Cerebellar cortex (tissue), 1 donor: ENCODE measurements around the gene SPATC1L.
"Not testable (repeated sequence)": the region's sequence is repeated elsewhere in the genome, so short reads cannot be mapped to it uniquely, and the experiment has no call there.

Experiments
- DNase-seq: peaks from one replicate; pipeline ENCODE4 v3.0.0-alpha.2; 2015; ENCODE audit warnings: low spot score

The SPATC1L gene

GRCh38 chr21:46183337-46183909, 836 bp downstream of the SPATC1L start:
- DNase-seq: not testable (repeated sequence)

GRCh38 chr21:46182548-46183336, 1.5 kb downstream of the SPATC1L start:
- no peak for DNase-seq

GRCh38 chr21:46181953-46182547, 2.2 kb downstream of the SPATC1L start:
- no peak for DNase-seq

GRCh38 chr21:46181436-46181835, 2.8 kb downstream of the SPATC1L start:
- DNase-seq: no peak

DNA sequence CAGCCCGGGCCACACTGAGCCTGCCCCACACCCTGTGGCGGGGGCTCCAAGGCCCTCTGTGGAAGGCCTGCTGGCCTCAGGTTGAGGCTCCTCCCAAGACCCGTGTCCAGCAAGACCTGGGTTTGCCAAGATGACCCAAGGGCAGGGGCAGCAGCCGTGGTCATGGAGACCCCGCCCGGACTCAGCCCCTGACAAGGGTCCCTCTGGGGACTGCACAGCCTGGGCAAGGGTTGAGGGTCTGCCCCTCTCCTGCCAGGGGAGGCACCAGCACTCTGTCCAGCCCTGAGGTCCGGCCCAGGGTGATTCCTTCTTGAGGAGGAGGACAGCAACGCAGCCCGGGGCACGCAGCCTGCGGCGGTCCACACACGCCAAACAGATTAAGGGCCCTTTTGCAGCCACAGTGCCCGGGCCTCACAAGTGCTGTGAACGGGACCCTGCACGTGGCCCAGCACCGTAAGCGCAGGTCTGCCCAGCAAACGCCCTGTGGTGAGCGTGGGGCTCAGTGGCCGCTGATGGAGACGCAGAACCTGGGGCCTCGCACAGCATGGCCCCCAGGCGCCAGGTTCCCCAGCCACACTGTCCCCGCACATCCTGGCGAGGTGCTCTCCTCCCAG, 3.4 kb downstream of the SPATC1L start:
- DNase-seq: no peak

- no peak for DNase-seq
Measured at GRCh38 chr21:46180079-46180722, 4.1 kb downstream of the SPATC1L start.

DNA sequence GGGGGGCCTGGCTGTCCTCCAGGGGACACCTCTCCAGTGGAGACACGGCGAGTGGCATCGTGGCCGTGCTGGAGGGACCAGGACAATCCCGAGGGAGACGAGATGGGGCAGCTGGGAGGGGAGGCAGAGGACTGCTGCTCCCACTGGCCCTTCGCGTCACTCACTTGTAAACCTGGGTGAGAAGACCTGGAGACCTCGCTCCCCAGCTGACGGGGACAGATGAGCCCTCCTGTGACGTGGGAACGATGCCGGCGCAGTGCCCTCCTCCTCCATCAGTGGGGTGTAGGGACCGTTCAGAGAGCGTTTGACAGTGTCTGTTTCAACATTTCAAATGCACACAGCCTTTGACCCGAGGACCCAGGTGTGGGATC, 4.6 kb downstream of the SPATC1L start:
- DNase-seq: no peak

DNA sequence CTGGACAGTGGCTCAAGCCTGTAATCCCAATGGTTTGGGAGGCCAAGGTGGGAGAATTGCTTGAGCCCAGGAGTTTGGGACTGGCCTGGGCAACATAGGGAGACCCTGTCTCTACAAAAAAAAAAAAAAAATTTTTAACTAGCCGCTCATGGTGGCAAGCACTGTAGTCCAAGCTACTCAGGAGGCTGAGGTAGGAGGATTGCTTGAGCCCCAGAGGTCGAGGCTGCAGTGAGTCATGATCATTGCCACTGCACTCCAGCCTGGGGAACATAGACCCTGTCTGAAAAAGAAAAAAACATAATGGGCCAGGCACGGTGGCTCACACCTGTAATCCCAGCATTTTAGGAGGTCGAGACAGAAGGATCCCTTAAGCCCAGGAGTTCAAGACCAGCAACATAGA, 5.3 kb downstream of the SPATC1L start:
- DNase-seq: no peak

DNA sequence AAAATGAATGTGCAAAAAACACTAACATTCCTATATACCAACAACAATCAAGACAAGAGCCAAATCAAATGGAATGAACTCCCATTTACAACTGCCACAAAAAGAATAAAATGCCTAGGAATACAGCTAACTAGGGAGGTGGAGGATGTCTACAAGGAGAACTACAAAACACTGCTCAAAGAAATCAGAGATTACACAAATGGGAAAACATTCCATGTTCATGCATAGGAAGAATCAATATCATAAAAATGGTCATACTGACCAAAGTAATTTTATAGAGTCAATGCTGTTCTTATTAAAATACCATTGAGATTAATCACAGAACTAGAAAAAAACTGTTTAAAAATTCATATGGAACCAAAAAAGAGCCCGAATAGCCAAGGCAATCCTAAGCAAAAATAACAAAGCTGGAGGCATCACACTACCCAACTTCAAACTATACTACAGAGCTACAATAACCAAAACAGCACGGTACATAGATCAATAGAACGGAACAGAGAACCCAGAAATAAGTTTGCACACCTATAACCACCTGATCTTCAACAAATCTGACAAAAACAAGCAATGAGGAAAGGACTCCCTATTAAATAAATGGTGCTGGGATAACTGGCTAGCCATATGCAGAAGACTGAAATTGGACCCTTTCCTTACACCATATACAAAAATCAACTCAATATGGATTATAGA, 7.7 kb downstream of the SPATC1L start:
- not testable (repeated sequence) for DNase-seq

DNA sequence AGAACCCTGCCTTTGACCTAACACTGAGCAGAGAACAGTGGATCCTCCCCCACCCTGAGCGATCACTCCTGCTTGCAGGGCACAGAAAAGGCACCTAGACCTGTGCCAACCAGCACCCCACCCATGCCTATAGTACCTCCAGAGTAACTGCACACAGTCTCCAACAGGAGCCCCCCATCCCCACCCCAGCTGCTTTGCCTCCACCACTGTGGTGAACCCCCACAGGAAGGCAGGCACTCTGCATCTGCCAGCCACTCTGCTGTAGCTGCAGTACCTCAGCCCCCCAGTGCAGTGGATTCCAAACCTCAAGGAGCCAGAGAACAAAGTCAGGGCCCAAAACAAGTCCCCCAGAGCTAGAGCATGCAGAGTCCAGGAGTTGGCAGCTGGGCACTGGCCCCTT, 10.7 kb downstream of the SPATC1L start:
- no peak for DNase-seq

- no peak for DNase-seq
Measured at GRCh38 chr21:46172863-46173528, 11.3 kb downstream of the SPATC1L start.

- no peak for DNase-seq
Measured at GRCh38 chr21:46171996-46172862, 12.0 kb downstream of the SPATC1L start.

DNA sequence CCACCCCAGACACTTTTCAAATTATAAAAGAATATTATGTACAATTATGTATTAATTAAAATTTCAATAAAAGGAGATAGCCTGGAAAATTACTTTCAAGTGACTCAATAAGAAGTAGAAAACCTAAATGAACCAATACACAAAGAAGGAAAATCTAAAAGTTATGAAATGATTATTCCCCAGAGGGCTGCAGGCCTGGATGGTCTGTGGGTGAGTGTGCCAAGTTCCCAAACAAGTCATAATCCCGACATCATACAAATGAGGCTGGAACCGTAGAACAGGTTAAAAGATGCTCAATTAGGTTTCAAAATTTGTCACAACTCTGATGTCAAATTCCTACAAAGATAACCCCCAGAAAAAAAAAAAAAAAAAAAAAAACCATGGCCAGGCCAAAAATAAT, 12.7 kb downstream of the SPATC1L start:
- no peak for DNase-seq

DNA sequence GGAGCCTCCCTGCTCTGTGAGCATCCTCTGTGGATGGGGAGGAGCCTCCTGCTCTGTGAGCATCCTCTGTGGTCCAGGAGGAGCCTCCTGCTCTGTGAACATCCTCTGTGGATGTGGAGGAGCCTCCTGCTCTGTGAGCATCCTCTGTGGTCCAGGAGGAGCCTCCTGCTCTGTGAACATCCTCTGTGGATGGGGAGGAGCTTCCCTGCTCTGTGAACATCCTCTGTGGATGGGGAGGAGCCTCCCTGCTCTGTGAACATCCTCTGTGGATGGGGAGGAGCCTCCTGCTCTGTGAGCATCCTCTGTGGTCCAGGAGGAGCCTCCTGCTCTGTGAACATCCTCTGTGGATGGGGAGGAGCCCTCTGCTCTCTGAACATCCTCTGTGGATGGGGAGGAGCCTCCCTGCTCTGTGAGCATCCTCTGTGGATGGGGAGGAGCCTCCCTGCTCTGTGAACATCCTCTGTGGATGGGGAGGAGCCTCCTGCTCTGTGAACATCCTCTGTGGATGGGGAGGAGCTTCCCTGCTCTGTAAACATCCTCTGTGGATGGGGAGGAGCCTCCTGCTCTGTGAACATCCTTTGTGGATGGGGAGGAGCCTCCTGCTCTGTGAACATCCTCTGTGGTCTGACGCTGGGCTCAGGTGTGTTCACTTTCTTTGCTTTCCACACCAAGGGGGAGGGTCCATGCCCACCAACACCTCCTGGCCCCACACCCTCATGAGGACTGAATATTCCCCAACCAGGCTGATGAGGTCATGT, 13.6 kb downstream of the SPATC1L start:
- DNase-seq: not testable (repeated sequence)

DNA sequence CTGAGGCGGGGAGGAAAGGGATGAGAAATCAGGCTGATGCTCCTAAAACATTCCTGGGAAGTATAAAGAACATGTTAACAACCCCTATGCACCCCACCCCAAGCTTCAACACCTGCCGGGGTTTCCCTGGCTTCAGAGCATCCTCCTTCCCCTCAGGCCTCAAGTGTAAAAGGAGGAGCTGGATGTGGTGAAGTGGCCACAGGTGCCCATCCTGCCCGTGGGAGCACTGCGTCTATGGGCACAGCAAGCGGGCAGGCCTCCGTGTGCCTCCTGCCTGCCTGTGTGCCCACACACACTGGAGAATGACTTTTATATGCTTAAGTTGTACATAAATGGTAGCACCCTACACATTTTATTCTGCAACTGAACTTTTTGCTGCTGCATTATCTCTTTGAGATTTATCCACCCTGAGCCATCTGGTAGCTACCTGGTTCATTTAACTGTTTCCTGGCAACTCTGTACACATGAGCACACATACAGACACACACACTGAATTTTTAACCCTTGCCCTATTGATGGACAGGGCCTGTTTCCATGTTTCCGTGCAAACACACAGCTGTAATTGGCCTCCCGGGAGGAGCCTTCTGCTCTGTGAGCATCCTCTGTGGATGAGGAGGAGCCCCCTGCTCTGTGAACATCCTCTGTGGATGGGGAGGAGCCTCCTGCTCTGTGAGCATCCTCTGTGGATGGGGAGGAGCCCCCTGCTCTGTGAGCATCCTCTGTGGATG, 15.4 kb downstream of the SPATC1L start:
- no peak for DNase-seq

- no peak for DNase-seq
Measured at GRCh38 chr21:46168238-46168637, 16.0 kb downstream of the SPATC1L start.

GRCh38 chr21:46165098-46165497, 19.2 kb downstream of the SPATC1L start:
- DNase-seq: no peak

DNA sequence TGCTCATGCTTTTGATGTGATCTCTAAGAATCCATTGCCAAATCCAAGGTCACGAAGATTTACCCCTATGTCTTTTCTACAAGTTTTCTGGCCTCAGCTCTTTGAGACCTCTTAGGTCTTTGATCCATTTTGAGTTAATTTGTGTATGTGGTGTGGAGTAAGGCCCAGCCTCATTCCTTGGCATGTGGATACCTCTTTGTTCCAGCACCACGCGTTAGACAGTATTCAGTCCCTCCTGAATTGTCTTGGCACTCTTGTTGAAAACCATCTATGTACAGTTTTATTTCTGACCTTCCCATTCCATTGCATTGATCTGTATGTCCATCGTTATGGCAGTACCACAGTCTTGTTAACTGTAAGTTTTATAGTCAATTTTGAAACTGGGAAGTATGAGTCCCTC, 20.9 kb downstream of the SPATC1L start:
- no peak for DNase-seq
